Measurements from ENCODE around the gene GTF3C6.
"Not testable (repeated sequence)": the region's sequence is repeated elsewhere in the genome, so short reads cannot be mapped to it uniquely, and the experiment has no call there.

GRCh38 chr6:110968661-110969060, 10.2 kb downstream of the GTF3C6 start:
- TF ChIP-seq EZH2 (IDR thresholded peaks at IDR 0.05; ENCODE audit: borderline replicate concordance, low read depth, low read length, severe bottlenecking); CTCF (IDR thresholded peaks at IDR 0.05; ENCODE audit: borderline replicate concordance, extremely low read depth, low read length, poor library complexity, severe bottlenecking): not testable (repeated sequence)
